Measurements from ENCODE around the gene GNB1L.
A peak's percentile ranks its signal among the peaks of the same experiment; 100 is the strongest.

Gene GNB1L

DNA sequence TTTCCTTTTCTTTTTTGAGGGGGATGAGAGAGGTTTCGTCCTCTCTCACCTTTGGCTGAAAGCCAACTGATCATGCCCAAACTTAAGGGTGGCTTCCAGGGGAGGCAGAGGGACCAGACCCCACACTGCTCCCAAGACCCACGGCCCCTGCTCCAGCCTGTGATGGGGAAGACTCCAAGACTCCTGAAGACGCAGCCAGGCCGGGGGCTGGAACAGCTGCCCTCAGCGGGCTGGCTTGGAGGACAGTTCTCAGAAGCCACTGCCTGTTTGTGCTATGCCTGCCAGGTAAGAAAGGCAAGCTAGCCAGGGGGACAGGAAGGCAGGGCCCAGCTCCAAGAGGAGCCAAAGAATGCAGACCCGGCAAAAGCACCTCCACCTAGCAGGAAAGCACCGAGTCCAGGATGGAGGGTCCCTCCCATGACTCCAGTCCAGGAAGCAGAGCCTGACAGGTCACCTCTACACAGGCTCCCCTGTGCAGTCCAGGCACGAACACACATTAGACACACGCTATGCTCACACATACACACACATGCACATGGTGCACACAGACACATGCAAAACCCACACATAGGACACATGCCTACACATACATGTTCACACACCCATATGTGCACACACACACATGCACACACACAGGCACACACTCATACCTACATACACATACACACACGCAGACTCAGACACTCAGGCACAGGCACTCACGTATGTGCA, 31.3 kb downstream of the GNB1L start:
- no peak overlapping the region for H4K91ac ChIP-seq (ENCODE audit: low read depth, low read length, poor library complexity)
- no peak overlapping the region for H3K4me2 ChIP-seq (ENCODE audit: insufficient read depth, low read length, poor library complexity, severe bottlenecking)
- no peak overlapping the region for H3K4ac ChIP-seq (ENCODE audit: low read length)
- peak overlapping the region in 1 of 2 donors; percentile 37 for H3K4me3 ChIP-seq (ENCODE audit: low read length in 2 of 2)
- H3K14ac ChIP-seq (ENCODE audit: low read length), result peak overlapping the region; percentile 60
- no CpG with 5 or more reads among the region's 11 CpGs for WGBS, 2 donors (ENCODE audit: extremely low coverage in 2 of 2, insufficient read length in 2 of 2, insufficient replicate concordance in 1 of 2)
- no peak overlapping the region for H4K8ac ChIP-seq (ENCODE audit: low read depth, low read length)
- no peak overlapping the region for H2AK5ac ChIP-seq (ENCODE audit: low read depth, low read length)
- peaks cover 0 to 7% of the 10 kb centered on the region in 2 donors for H3K4me1 ChIP-seq (ENCODE audit: control insufficient read depth in 2 of 2, insufficient read depth in 1 of 2, low read depth in 1 of 2, low read length in 2 of 2)
- no peak overlapping the region for H2BK120ac ChIP-seq (ENCODE audit: low read depth, low read length)
- no peak overlapping the region for H2BK15ac ChIP-seq (ENCODE audit: low read length)
- H3K9me3 ChIP-seq (replicated peaks in 1 of 2; ENCODE audit: control insufficient read depth in 2 of 2, insufficient read depth in 1 of 2, low read depth in 1 of 2, low read length in 2 of 2), result peaks cover 0 to 4% of the 10 kb centered on the region in 2 donors
- H2BK12ac ChIP-seq (ENCODE audit: low read length), result no peak overlapping the region
- no peak overlapping the region for H2AFZ ChIP-seq (ENCODE audit: low read length)
- peak overlapping the region; percentile 12 for H3K23ac ChIP-seq (ENCODE audit: low read depth, low read length, poor library complexity)
- H2BK5ac ChIP-seq (ENCODE audit: low read length), result no peak overlapping the region
- H3K9ac ChIP-seq (ENCODE audit: low read depth, low read length, poor library complexity), result peak overlapping the region; percentile 82
- no peak overlapping the region for H3K27ac ChIP-seq (replicated peaks; ENCODE audit: low read length)
- H3K36me3 ChIP-seq (replicated peaks in 1 of 2; ENCODE audit: control insufficient read depth in 2 of 2, insufficient read depth in 2 of 2, low read length in 2 of 2), result peaks cover 0 to 2% of the 10 kb centered on the region in 2 donors
- no peak overlapping the region for H3K18ac ChIP-seq (ENCODE audit: low read length)
- DNase-seq (ENCODE audit: low spot score), result no peak
- H3K79me1 ChIP-seq (ENCODE audit: low read depth, low read length), result peaks cover 12% of the 10 kb centered on the region
- H3K27me3 ChIP-seq (ENCODE audit: control insufficient read depth in 3 of 3, insufficient read depth in 3 of 3, low read depth in 1 of 3, low read length in 3 of 3), result no peaks in the 10 kb centered on the region

DNA sequence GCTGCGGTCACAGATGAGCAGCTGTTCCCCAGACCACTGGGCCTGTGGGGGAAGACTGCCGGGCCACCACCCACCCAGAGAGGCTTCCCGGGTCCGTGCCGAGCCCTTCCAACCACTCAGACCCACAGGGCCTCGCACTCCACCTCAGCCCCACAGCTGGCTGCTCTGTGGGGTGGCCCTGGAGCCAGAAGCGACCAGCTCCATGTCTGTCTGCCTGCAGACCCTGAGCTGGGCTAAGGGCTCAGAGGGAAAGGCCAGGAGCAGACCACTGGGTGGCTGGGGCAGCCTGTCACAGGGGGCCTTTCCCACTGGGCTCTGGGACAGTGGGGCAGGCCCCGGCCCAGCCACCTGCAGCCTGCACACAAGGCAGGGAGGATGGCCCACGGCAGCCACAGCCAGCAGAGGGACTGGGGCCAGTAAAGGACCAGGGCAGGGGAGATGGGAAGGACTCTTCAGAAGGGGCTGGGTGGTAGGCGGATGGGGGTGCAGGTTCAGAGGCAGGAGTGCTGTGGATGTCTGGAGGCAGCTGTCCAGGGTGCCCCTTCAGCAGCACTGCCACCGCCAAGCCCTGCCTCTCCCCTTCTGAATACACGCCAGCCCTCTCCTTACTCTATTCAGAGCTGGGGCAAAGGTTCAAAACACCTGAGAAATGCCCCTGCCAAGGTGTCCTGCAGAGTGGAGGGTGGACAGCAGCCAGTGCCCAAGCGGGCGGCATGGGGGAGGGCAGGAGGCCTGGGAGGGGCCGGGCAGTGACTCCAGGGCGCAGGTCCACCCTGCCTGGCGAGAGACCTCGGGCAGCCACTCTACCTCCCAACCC, 32.2 kb downstream of the GNB1L start:
- no peak overlapping the region for H3K4ac ChIP-seq (ENCODE audit: low read length)
- no peak overlapping the region for H4K91ac ChIP-seq (ENCODE audit: low read depth, low read length, poor library complexity)
- peaks cover 0 to 4% of the 10 kb centered on the region in 2 donors for H3K9me3 ChIP-seq (replicated peaks in 1 of 2; ENCODE audit: control insufficient read depth in 2 of 2, insufficient read depth in 1 of 2, low read depth in 1 of 2, low read length in 2 of 2)
- no peak overlapping the region for H2BK15ac ChIP-seq (ENCODE audit: low read length)
- H3K27me3 ChIP-seq (ENCODE audit: control insufficient read depth in 3 of 3, insufficient read depth in 3 of 3, low read depth in 1 of 3, low read length in 3 of 3), result no peaks in the 10 kb centered on the region
- no peak overlapping the region for H3K4me2 ChIP-seq (ENCODE audit: insufficient read depth, low read length, poor library complexity, severe bottlenecking)
- peaks cover 0 to 7% of the 10 kb centered on the region in 2 donors for H3K4me1 ChIP-seq (ENCODE audit: control insufficient read depth in 2 of 2, insufficient read depth in 1 of 2, low read depth in 1 of 2, low read length in 2 of 2)
- no peak overlapping the region for H2AFZ ChIP-seq (ENCODE audit: low read length)
- peak overlapping the region; percentile 44 for H3K23ac ChIP-seq (ENCODE audit: low read depth, low read length, poor library complexity)
- no CpG with 5 or more reads among the region's 18 CpGs for WGBS, 2 donors (ENCODE audit: extremely low coverage in 2 of 2, insufficient read length in 2 of 2, insufficient replicate concordance in 1 of 2)
- no peak overlapping the region for H3K9ac ChIP-seq (ENCODE audit: low read depth, low read length, poor library complexity)
- H2BK5ac ChIP-seq (ENCODE audit: low read length), result no peak overlapping the region
- DNase-seq (ENCODE audit: low spot score), result no peak
- no peak overlapping the region for H3K27ac ChIP-seq (replicated peaks; ENCODE audit: low read length)
- H2BK12ac ChIP-seq (ENCODE audit: low read length), result no peak overlapping the region
- H3K79me1 ChIP-seq (ENCODE audit: low read depth, low read length), result peaks cover 12% of the 10 kb centered on the region
- H2AK5ac ChIP-seq (ENCODE audit: low read depth, low read length), result peak overlapping the region; percentile 6
- peak overlapping the region; percentile 75 for H3K14ac ChIP-seq (ENCODE audit: low read length)
- peak overlapping the region; percentile 1 for H4K8ac ChIP-seq (ENCODE audit: low read depth, low read length)
- peaks cover 0 to 2% of the 10 kb centered on the region in 2 donors for H3K36me3 ChIP-seq (replicated peaks in 1 of 2; ENCODE audit: control insufficient read depth in 2 of 2, insufficient read depth in 2 of 2, low read length in 2 of 2)
- H3K18ac ChIP-seq (ENCODE audit: low read length), result peak overlapping the region; percentile 53
- no peak overlapping the region for H3K4me3 ChIP-seq (ENCODE audit: low read length in 2 of 2)
- H2BK120ac ChIP-seq (ENCODE audit: low read depth, low read length), result no peak overlapping the region

DNA sequence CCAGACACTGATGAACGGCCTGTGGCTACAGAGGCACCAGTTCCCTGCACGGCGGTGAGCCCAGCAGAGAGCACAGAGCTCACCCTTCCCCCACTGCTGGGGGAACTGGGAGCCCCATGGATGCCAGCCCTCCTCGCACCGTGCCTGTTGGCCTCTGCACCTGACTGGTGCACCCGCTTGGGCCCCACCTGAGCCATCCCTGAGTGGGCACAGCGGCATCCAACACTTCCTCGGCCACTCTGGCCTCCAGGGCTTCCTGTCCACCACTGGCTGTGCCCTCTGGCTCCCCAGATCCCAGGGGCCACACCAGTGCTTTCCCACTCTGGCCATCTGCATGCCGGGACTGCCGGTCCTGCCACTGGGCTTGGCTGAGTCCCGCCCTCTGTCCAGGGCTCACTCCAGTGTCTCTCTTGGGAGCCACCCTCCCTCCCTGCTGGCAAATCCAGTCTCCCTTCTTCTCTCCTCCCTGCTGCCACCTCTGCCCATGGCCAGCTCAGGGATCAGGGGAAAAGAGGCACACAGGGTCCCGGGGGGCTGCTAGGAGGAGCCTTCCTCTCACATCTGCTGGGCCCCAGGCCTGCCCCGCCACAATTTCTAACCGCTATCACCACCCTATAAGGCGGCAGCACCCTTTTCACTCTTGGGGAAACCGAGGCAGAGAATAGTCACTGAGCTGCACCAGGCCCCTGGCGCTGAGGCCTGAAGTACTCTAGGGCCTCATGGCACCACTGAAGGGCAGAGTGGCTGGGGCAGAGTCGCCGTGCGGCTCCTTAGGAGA, 33.0 kb downstream of the GNB1L start:
- Histone ChIP-seq H2AFZ (ENCODE audit: low read length) (no peak overlapping the region), H2AK5ac (ENCODE audit: low read depth, low read length) (peak overlapping the region; percentile 71), H2BK12ac (ENCODE audit: low read length) (no peak overlapping the region), H3K79me1 (ENCODE audit: low read depth, low read length) (peaks cover 12% of the 10 kb centered on the region), H3K4me1 (ENCODE audit: control insufficient read depth in 2 of 2, insufficient read depth in 1 of 2, low read depth in 1 of 2, low read length in 2 of 2) (peaks cover 0 to 7% of the 10 kb centered on the region in 2 donors), H3K4me3 (ENCODE audit: low read length in 2 of 2) (no peak overlapping the region), H2BK120ac (ENCODE audit: low read depth, low read length) (no peak overlapping the region), H4K91ac (ENCODE audit: low read depth, low read length, poor library complexity) (no peak overlapping the region), H3K4me2 (ENCODE audit: insufficient read depth, low read length, poor library complexity, severe bottlenecking) (no peak overlapping the region), H3K9ac (ENCODE audit: low read depth, low read length, poor library complexity) (peak overlapping the region; percentile 35), H3K36me3 (replicated peaks in 1 of 2; ENCODE audit: control insufficient read depth in 2 of 2, insufficient read depth in 2 of 2, low read length in 2 of 2) (peaks cover 0 to 2% of the 10 kb centered on the region in 2 donors), H3K27ac (replicated peaks; ENCODE audit: low read length) (no peak overlapping the region), H3K18ac (ENCODE audit: low read length) (peak overlapping the region; percentile 93), H3K27me3 (ENCODE audit: control insufficient read depth in 3 of 3, insufficient read depth in 3 of 3, low read depth in 1 of 3, low read length in 3 of 3) (no peaks in the 10 kb centered on the region), H3K14ac (ENCODE audit: low read length) (peak overlapping the region; percentile 76), H4K8ac (ENCODE audit: low read depth, low read length) (peak overlapping the region; percentile 1), H3K23ac (ENCODE audit: low read depth, low read length, poor library complexity) (peak overlapping the region; percentile 80), H3K4ac (ENCODE audit: low read length) (no peak overlapping the region), H2BK5ac (ENCODE audit: low read length) (peak overlapping the region; percentile 19), H2BK15ac (ENCODE audit: low read length) (no peak overlapping the region), H3K9me3 (replicated peaks in 1 of 2; ENCODE audit: control insufficient read depth in 2 of 2, insufficient read depth in 1 of 2, low read depth in 1 of 2, low read length in 2 of 2) (peaks cover 0 to 2% of the 10 kb centered on the region in 2 donors)
- DNase-seq (ENCODE audit: low spot score), result no peak
- no CpG with 5 or more reads among the region's 20 CpGs for WGBS, 2 donors (ENCODE audit: extremely low coverage in 2 of 2, insufficient read length in 2 of 2, insufficient replicate concordance in 1 of 2)
